HG03571 (cell line): ENCODE data around the gene PYROXD2.

ENCODE experiments used
- ATAC-seq: cut with Tn5 transposase; IDR thresholded peaks from one replicate; pipeline ENCODE4 v1.9.1; 2021; ENCODE audit not compliant: unreplicated experiment

The PYROXD2 gene

GRCh38 chr10:98414932-98415730 lies at the start of gene PYROXD2:
TSS of gene PYROXD2 (minus strand) at chr10:98415182. CDS start at chr10:98415135, 47 bp downstream.
- no peak for ATAC-seq

GRCh38 chr10:98463976-98464754 lies 49.2 kb upstream of the PYROXD2 start:
- ATAC-seq = no peak

- no peak for ATAC-seq
These were observed 48.0 kb upstream of the PYROXD2 start for GRCh38 chr10:98463016-98463415.

- no peak for ATAC-seq
These were observed 46.5 kb upstream of the PYROXD2 start for GRCh38 chr10:98461500-98461842.

- no peak for ATAC-seq
These were observed 46.0 kb upstream of the PYROXD2 start for GRCh38 chr10:98460837-98461499.

GRCh38 chr10:98458809-98459784 lies 44.1 kb upstream of the PYROXD2 start:
- no peak for ATAC-seq

- no peak for ATAC-seq
These were observed 42.7 kb upstream of the PYROXD2 start for GRCh38 chr10:98457721-98458120.

- ATAC-seq = no peak
These were observed 41.9 kb upstream of the PYROXD2 start for GRCh38 chr10:98456686-98457482.

GRCh38 chr10:98456043-98456570 lies 41.1 kb upstream of the PYROXD2 start:
- ATAC-seq = no peak

- ATAC-seq = no peak
These were observed 38.7 kb upstream of the PYROXD2 start for GRCh38 chr10:98453729-98454128.

GRCh38 chr10:98450618-98451017 lies 35.6 kb upstream of the PYROXD2 start:
- ATAC-seq = no peak

- ATAC-seq = no peak
These were observed 34.3 kb upstream of the PYROXD2 start for GRCh38 chr10:98449287-98449686.

- ATAC-seq = peak; percentile 90
These were observed 31.8 kb upstream of the PYROXD2 start, which contains the start of gene HPS1 for GRCh38 chr10:98446661-98447221. TSS of gene HPS1 (minus strand) at chr10:98446935. CDS start at chr10:98443240, 3,695 bp downstream.

- ATAC-seq = peak; percentile 12
These were observed 31.2 kb upstream of the PYROXD2 start for GRCh38 chr10:98446151-98446660.

- ATAC-seq = no peak
These were observed 30.3 kb upstream of the PYROXD2 start for GRCh38 chr10:98445200-98445812.

GRCh38 chr10:98444314-98445006 lies 29.5 kb upstream of the PYROXD2 start:
- no peak for ATAC-seq

- no peak for ATAC-seq
These were observed 23.7 kb upstream of the PYROXD2 start for GRCh38 chr10:98438715-98439114.

- no peak for ATAC-seq
These were observed 21.7 kb upstream of the PYROXD2 start for GRCh38 chr10:98436704-98437103.
